GM12891 (cell line): ENCODE results near the gene ZNF644.

Experiments used
- DNase-seq: peaks from one replicate; pipeline ENCODE4 v3.0.0; 2011; ENCODE audit warnings: low spot score; ENCODE audit not compliant: insufficient read length
- FAIRE-seq: peaks from 2 replicates; lab custom pipeline; 2011; peaks lifted over from hg19 to GRCh38; lab: Jason Lieb, UNC
- PAX5 ChIP-seq: IDR thresholded peaks from 2 replicates; pipeline ENCODE4 v1.6.1; 2011; ENCODE audit warnings: low read length, moderate library complexity, mild to moderate bottlenecking; ENCODE audit not compliant: insufficient read depth, severe bottlenecking
- POLR2A ChIP-seq: IDR thresholded peaks from 2 replicates; pipeline ENCODE4 v1.6.1; 2011; ENCODE audit warnings: low read depth, low read length, control low read depth
- POLR2AphosphoS5 ChIP-seq: IDR thresholded peaks from 2 replicates; pipeline ENCODE4 v1.6.1; 2011; ENCODE audit warnings: low read depth, low read length, control low read depth
- POU2F2 ChIP-seq: IDR thresholded peaks from 2 replicates; pipeline ENCODE4 v1.6.1; 2011; ENCODE audit warnings: low read depth, mild to moderate bottlenecking, control low read depth, low read length, moderate library complexity
- SPI1 ChIP-seq: IDR thresholded peaks from 2 replicates; pipeline ENCODE4 v1.6.1; 2011; ENCODE audit warnings: low read depth, low read length, control low read depth
- TAF1 ChIP-seq: IDR thresholded peaks from 2 replicates; pipeline ENCODE4 v1.6.1; 2011; ENCODE audit warnings: low read depth, low read length, control low read depth

ZNF644 gene

GRCh38 chr1:90963651-90964050, 58.2 kb downstream of the ZNF644 start:
- DNase-seq (no peak), FAIRE-seq (no peak)
- no peak for TF ChIP-seq PAX5
- TF ChIP-seq TAF1, result no peak
- TF ChIP-seq SPI1, result no peak
- no peak for TF ChIP-seq POLR2AphosphoS5
- TF ChIP-seq POLR2A, result no peak
- no peak for TF ChIP-seq POU2F2

- no peak for FAIRE-seq
- TF ChIP-seq POLR2AphosphoS5 (no peak), PAX5 (no peak), SPI1 (no peak)
- no peak for DNase-seq
Measured at GRCh38 chr1:90963236-90963635, 58.6 kb downstream of the ZNF644 start.

- no peak for TF ChIP-seq POLR2AphosphoS5
- no peak for TF ChIP-seq POLR2A
- no peak for TF ChIP-seq PAX5
- TF ChIP-seq TAF1, result no peak
- no peak for TF ChIP-seq POU2F2
- no peak for TF ChIP-seq SPI1
- DNase-seq, result no peak
- no peak for FAIRE-seq
Measured at GRCh38 chr1:90959352-90960206, 62.3 kb downstream of the ZNF644 start.

GRCh38 chr1:90957497-90957896, 64.3 kb downstream of the ZNF644 start:
- DNase-seq (no peak), FAIRE-seq (no peak)
- TF ChIP-seq POLR2AphosphoS5, result no peak
- no peak for TF ChIP-seq SPI1
- no peak for TF ChIP-seq POLR2A
- no peak for TF ChIP-seq PAX5
- no peak for TF ChIP-seq TAF1
- TF ChIP-seq POU2F2, result no peak

GRCh38 chr1:90955769-90956168, 66.1 kb downstream of the ZNF644 start:
- TF ChIP-seq POLR2AphosphoS5 (no peak), PAX5 (no peak), TAF1 (no peak), SPI1 (no peak), POLR2A (no peak), POU2F2 (no peak)
- FAIRE-seq (no peak), DNase-seq (no peak)

- TF ChIP-seq POLR2A (no peak), PAX5 (no peak), POU2F2 (no peak), TAF1 (no peak), SPI1 (no peak), POLR2AphosphoS5 (no peak)
- DNase-seq (no peak), FAIRE-seq (no peak)
Measured at GRCh38 chr1:90952906-90953305, 68.9 kb downstream of the ZNF644 start.

GRCh38 chr1:90951009-90951408, 70.8 kb downstream of the ZNF644 start:
- FAIRE-seq, result no peak
- DNase-seq, result no peak
- no peak for TF ChIP-seq SPI1
- no peak for TF ChIP-seq TAF1
- no peak for TF ChIP-seq POU2F2
- no peak for TF ChIP-seq POLR2A
- no peak for TF ChIP-seq PAX5
- no peak for TF ChIP-seq POLR2AphosphoS5

- FAIRE-seq (no peak), DNase-seq (no peak)
- TF ChIP-seq SPI1 (no peak), POLR2AphosphoS5 (no peak), POLR2A (no peak), TAF1 (no peak), PAX5 (no peak), POU2F2 (no peak)
Measured at GRCh38 chr1:90948301-90948700, 73.5 kb downstream of the ZNF644 start.

GRCh38 chr1:90946630-90947029, 75.2 kb downstream of the ZNF644 start:
- FAIRE-seq, result no peak
- TF ChIP-seq POLR2A, result no peak
- TF ChIP-seq POU2F2, result no peak
- TF ChIP-seq POLR2AphosphoS5, result no peak
- no peak for TF ChIP-seq TAF1
- TF ChIP-seq SPI1, result no peak
- TF ChIP-seq PAX5, result no peak
- no peak for DNase-seq
